B cell (primary cell): ENCODE results near the gene VPS37C. TPM values are rescaled to one million over a fixed set of nuclear protein-coding genes. Genes with fewer than 3 reads are reported as not detected.

Source experiments
- ATAC-seq: fragments of 200-7000 bp; cut with Tn5 transposase; one replicate; pipeline ENCODE4 v1.10.0; 2021; ENCODE audit warnings: low read depth, mild to moderate bottlenecking, moderate number of reproducible peaks, moderate library complexity
- CTCF ChIA-PET: fragments of 350-600 bp; sonication (Branson Sonifier 250); formaldehyde crosslinking; loops from one replicate; lab custom pipeline; 2021; ENCODE audit warnings: antibody characterized with exemption, inconsistent platforms; lab: Charles Lee
- POLR2A ChIA-PET: fragments of 350-600 bp; sonication (Branson Sonifier 250); formaldehyde crosslinking; loops from one replicate; lab custom pipeline; 2021; ENCODE audit warnings: antibody characterized with exemption; lab: Charles Lee
- DNase-seq: peaks from one replicate; pipeline ENCODE4 v3.0.0; 2013
- H2AFZ ChIP-seq: 2 replicates; pipeline ENCODE4 v1.6.1; 2012; ENCODE audit warnings: mild to moderate bottlenecking, low read depth, low read length; ENCODE audit not compliant: insufficient read depth, poor library complexity, severe bottlenecking
- H3K27ac ChIP-seq, 2 donors: 1 replicate in 1 of 2; 2 replicates in 1 of 2; pipeline ENCODE4 v1.5.1; 2012 to 2013; ENCODE audit warnings: low read length in 2 of 2, mild to moderate bottlenecking in 2 of 2, moderate library complexity in 1 of 2
- H3K27me3 ChIP-seq, 4 experiments: fragments of 200-600 bp in 1 of 4; sonication (generic) in 1 of 4; replicated peaks in 1 of 4; 1 replicate in 2 of 4; 2 replicates in 2 of 4; pipeline versions ENCODE4 v1.6.1 to v1.7.0; 2013 to 2016; ENCODE audit warnings: low read length in 3 of 4, mild to moderate bottlenecking in 2 of 4, mixed read lengths in 1 of 4, moderate library complexity in 1 of 4; ENCODE audit not compliant: insufficient read depth in 4 of 4, control insufficient read depth in 3 of 4; ENCODE audit errors: control extremely low read depth in 1 of 4
- H3K36me3 ChIP-seq, 2 experiments: replicated peaks in 1 of 2; 1 replicate in 1 of 2; 2 replicates in 1 of 2; pipeline versions ENCODE4 v1.6.1 to v1.7.1; 2013; ENCODE audit warnings: low read length in 1 of 2; ENCODE audit not compliant: insufficient read depth in 2 of 2, control insufficient read depth in 1 of 2; ENCODE audit errors: control extremely low read depth in 1 of 2, extremely low read depth in 1 of 2
- H3K4me1 ChIP-seq, 2 donors: fragments of 200-600 bp in 1 of 2; sonication (generic) in 1 of 2; 1 replicate in 1 of 2; 2 replicates in 1 of 2; pipeline versions ENCODE4 v1.5.1 to v1.6.1; 2013 to 2017; ENCODE audit warnings: low read length in 2 of 2; ENCODE audit not compliant: control insufficient read depth in 2 of 2, insufficient read depth in 2 of 2
- H3K4me2 ChIP-seq: replicated peaks from 2 replicates; pipeline ENCODE3; 2012; ENCODE audit warnings: mild to moderate bottlenecking, low read depth, low read length; ENCODE audit not compliant: poor library complexity, severe bottlenecking
- H3K4me3 ChIP-seq, 5 experiments: fragments of 200-600 bp in 1 of 5; sonication (generic) in 1 of 5; 1 replicate in 3 of 5; 2 replicates in 2 of 5; pipeline versions ENCODE4 v1.5.1 to v1.7.0; 2011 to 2016; ENCODE audit warnings: low read length in 4 of 5, mild to moderate bottlenecking in 4 of 5, low read depth in 2 of 5, control low read depth in 1 of 5, moderate library complexity in 1 of 5; ENCODE audit not compliant: insufficient read depth in 1 of 5; ENCODE audit errors: control extremely low read depth in 1 of 5, extremely low read depth in 1 of 5
- H3K79me2 ChIP-seq: fragments of 200-600 bp; sonication (generic); one replicate; pipeline ENCODE4 v1.6.0; 2016; ENCODE audit warnings: low read length; ENCODE audit not compliant: control insufficient read depth, insufficient read depth
- H3K9ac ChIP-seq: fragments of 200-600 bp; sonication (generic); 2 replicates; pipeline ENCODE4 v1.6.1; 2017; ENCODE audit warnings: mild to moderate bottlenecking, low read length, moderate library complexity
- H3K9me3 ChIP-seq, 3 donors: one replicate each; pipeline versions ENCODE4 v1.6.1 to v1.7.1; 2013; ENCODE audit warnings: low read length in 2 of 3; ENCODE audit not compliant: control insufficient read depth in 2 of 3, insufficient read depth in 1 of 3; ENCODE audit errors: control extremely low read depth in 1 of 3
- H4K20me1 ChIP-seq: 2 replicates; pipeline ENCODE4 v1.6.0; 2012; ENCODE audit warnings: mild to moderate bottlenecking, low read length; ENCODE audit not compliant: insufficient read depth, control insufficient read depth, poor library complexity, severe bottlenecking
- H3K27ac Mint-ChIP-seq: one replicate; pipeline ENCODE4 v1.8.0; 2021; ENCODE audit warnings: mixed read lengths
- H3K27me3 Mint-ChIP-seq: one replicate; pipeline ENCODE4 v1.8.0; 2021; ENCODE audit warnings: mixed read lengths
- H3K4me1 Mint-ChIP-seq: one replicate; pipeline ENCODE4 v1.8.0; 2021; ENCODE audit warnings: mixed read lengths
- H3K4me3 Mint-ChIP-seq: one replicate; pipeline ENCODE4 v1.8.0; 2021; ENCODE audit warnings: mixed read lengths
- H3K9me3 Mint-ChIP-seq: one replicate; pipeline ENCODE4 v1.8.0; 2022; ENCODE audit warnings: mixed read lengths; ENCODE audit not compliant: insufficient read depth
- EZH2 ChIP-seq: IDR thresholded peaks from 2 replicates; pipeline ENCODE4 v1.6.1; 2012; ENCODE audit warnings: borderline replicate concordance, low read depth, mild to moderate bottlenecking, moderate library complexity, low read length; ENCODE audit not compliant: insufficient read depth, poor library complexity, severe bottlenecking
- WGBS: methylation state at CpG from one replicate; pipeline ENCODE4 v1.1.5; 2013; ENCODE audit warnings: missing lambda C conversion rate; ENCODE audit not compliant: insufficient coverage; 5-methylcytosine and 5-hydroxymethylcytosine counted together
- intact Hi-C: fragments of 100-400 bp; cut with micrococcal nuclease; formaldehyde crosslinking; loops from one replicate; pipeline ENCODE4 v1.10.0; 2022
- polyA plus RNA-seq: library from polyadenylated mRNA; depleted of rRNA; stranded (reverse); fragments of >200 nt; gene quantifications from 2 replicates; pipeline ENCODE4 v1.2.3, GENCODE V29; 2012
- total RNA-seq, 2 donors: library from RNA; stranded (reverse); fragments of 120-200 nt in 1 of 2; gene quantifications; 1 replicate in 1 of 2; 2 replicates in 1 of 2; pipeline versions ENCODE4 v1.2.3 to v1.2.4, GENCODE V29; 2013 to 2022
- TF ChIP-seq, protein P1 (sequence below): fragments of 200-600 bp; IDR thresholded peaks from one replicate; pipeline ENCODE4 v1.8.0; 2022; ENCODE audit warnings: antibody characterized with exemption, mild to moderate bottlenecking

The VPS37C gene
- total and polyA plus RNA-seq, 2 donors (not counting 1 experiment from before 2014, with no cell fraction given): 6.4 to 20.1 TPM

DNA sequence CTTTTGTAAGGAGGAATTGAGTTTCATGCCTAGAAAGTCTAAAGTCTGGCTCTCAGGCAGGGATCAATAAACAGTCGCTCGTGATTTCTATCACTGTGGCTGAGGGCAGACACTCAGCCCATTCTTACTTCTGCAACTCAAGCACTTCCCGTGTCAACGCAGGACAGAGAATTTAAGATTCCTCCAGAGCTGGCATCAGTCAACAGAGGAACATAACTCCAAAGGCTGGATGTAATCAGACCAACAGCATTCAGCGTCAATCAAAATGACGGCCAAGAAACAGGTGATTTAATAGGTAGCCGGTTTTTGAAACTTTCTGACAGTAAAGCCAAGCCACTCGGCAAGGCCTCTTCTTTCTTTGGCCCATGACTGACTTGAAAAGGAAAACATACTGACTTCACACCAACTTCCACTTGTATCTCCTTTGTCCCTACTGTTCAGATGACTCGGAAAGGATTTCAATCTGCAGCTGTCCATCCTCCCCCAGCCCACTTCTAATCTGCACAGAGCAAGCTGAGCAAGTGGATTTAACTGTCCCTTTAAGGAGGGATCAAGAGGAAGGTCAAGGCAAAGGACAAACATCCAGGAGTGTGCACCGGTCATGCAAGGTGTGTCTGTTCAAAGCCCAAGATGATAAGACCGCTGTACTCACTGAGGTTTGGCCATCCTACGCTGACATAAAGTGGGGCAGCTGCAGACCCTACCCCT lies 9.5 kb downstream of the VPS37C start:
- ChIA-PET POLR2A (no interaction called here), CTCF (interaction anchor here (1.1 to 1.2 kb wide), 2 partner anchors 21 to 181 kb away, joined by 3 read pairs; no protein-coding TSS in a partner anchor)
- H3K27me3 ChIP-seq: no peaks in the 10 kb centered on the region
- no peak for DNase-seq
- TF ChIP-seq EZH2: no peak
- TF ChIP-seq, protein P1, sequence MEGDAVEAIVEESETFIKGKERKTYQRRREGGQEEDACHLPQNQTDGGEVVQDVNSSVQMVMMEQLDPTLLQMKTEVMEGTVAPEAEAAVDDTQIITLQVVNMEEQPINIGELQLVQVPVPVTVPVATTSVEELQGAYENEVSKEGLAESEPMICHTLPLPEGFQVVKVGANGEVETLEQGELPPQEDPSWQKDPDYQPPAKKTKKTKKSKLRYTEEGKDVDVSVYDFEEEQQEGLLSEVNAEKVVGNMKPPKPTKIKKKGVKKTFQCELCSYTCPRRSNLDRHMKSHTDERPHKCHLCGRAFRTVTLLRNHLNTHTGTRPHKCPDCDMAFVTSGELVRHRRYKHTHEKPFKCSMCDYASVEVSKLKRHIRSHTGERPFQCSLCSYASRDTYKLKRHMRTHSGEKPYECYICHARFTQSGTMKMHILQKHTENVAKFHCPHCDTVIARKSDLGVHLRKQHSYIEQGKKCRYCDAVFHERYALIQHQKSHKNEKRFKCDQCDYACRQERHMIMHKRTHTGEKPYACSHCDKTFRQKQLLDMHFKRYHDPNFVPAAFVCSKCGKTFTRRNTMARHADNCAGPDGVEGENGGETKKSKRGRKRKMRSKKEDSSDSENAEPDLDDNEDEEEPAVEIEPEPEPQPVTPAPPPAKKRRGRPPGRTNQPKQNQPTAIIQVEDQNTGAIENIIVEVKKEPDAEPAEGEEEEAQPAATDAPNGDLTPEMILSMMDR: no peak
- no peak overlapping the region for H2AFZ ChIP-seq
- no peak overlapping the region for H3K9ac ChIP-seq
- WGBS: 94% methylated on average over 10 of the region's 12 CpGs
- H3K9me3 Mint-ChIP-seq: peaks cover 4% of the 10 kb centered on the region
- no peak overlapping the region for H3K4me3 ChIP-seq
- no peak overlapping the region for H3K27ac Mint-ChIP-seq
- peaks cover 13% of the 10 kb centered on the region for H3K4me1 Mint-ChIP-seq
- H3K27me3 Mint-ChIP-seq: no peaks in the 10 kb centered on the region
- no peak overlapping the region for H3K27ac ChIP-seq
- no peak overlapping the region for H3K4me3 Mint-ChIP-seq
- peaks cover 2 to 3% of the 10 kb centered on the region in 2 experiments for H3K36me3 ChIP-seq
- no peak overlapping the region for H3K4me2 ChIP-seq
- H3K79me2 ChIP-seq: peaks cover 81% of the 10 kb centered on the region
- H4K20me1 ChIP-seq: peaks cover 25% of the 10 kb centered on the region
- intact Hi-C loops: no loop called here
- H3K4me1 ChIP-seq: peaks cover 0 to 1% of the 10 kb centered on the region in 2 donors
- peaks cover 3 to 15% (median 8%) of the 10 kb centered on the region in 3 donors for H3K9me3 ChIP-seq
- ATAC-seq: no peak
